Measurements from ENCODE around the gene CA10. TPM values are rescaled to one million over a fixed set of nuclear protein-coding genes. Genes with fewer than 3 reads are reported as not detected.

The CA10 gene
- total RNA-seq, 2 experiments from 2014 or later = not detected

DNA sequence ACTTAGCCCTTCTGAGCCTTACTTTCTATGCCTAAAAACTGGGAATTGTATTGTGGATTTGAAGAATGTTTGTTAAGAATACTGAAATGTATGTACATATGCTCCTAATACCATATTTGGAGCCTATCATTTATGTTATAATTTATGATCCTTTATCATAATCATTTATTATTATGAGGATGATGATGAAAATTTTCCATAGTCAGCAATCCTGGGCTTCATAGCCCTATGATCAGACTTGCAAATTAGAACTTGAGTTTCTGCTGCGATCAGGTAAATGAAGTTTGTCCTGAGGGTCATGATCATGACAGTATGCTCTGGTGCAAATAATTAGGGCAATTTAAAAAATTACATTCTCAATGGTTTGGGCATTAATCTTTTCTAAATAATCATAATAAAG lies 147.4 kb downstream of the CA10 start:
- no peaks in the 10 kb centered on the region for H3K9me3 ChIP-seq (ENCODE audit: control insufficient read depth in 1 of 2, insufficient read depth in 1 of 2, low read length in 2 of 2)
- intact Hi-C loops (cut with DNase I, micrococcal nuclease) = no loop called here
- H3K27ac ChIP-seq (ENCODE audit: low read depth in 1 of 2, low read length in 2 of 2) = no peak overlapping the region
- no peaks in the 10 kb centered on the region for H3K27me3 ChIP-seq (ENCODE audit: control insufficient read depth in 1 of 2, insufficient read depth in 2 of 2, low read length in 2 of 2)
- no peak for ATAC-seq (ENCODE audit: poor library complexity)
- H3K27ac Mint-ChIP-seq = no peak overlapping the region
- TF ChIP-seq, protein P1, sequence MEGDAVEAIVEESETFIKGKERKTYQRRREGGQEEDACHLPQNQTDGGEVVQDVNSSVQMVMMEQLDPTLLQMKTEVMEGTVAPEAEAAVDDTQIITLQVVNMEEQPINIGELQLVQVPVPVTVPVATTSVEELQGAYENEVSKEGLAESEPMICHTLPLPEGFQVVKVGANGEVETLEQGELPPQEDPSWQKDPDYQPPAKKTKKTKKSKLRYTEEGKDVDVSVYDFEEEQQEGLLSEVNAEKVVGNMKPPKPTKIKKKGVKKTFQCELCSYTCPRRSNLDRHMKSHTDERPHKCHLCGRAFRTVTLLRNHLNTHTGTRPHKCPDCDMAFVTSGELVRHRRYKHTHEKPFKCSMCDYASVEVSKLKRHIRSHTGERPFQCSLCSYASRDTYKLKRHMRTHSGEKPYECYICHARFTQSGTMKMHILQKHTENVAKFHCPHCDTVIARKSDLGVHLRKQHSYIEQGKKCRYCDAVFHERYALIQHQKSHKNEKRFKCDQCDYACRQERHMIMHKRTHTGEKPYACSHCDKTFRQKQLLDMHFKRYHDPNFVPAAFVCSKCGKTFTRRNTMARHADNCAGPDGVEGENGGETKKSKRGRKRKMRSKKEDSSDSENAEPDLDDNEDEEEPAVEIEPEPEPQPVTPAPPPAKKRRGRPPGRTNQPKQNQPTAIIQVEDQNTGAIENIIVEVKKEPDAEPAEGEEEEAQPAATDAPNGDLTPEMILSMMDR (IDR thresholded peaks at IDR 0.05) = no peak
- H3K4me1 ChIP-seq (ENCODE audit: insufficient read depth, low read length) = no peaks in the 10 kb centered on the region
- no peaks in the 10 kb centered on the region for H3K36me3 Mint-ChIP-seq (ENCODE audit: low read depth)
- H3K9me3 Mint-ChIP-seq = peaks cover 7% of the 10 kb centered on the region
- H3K4me3 ChIP-seq (ENCODE audit: low read length) = no peak overlapping the region
- no peaks in the 10 kb centered on the region for H3K27me3 Mint-ChIP-seq
- CTCF ChIA-PET = no interaction called here
- no peak for DNase-seq
- H3K4me3 Mint-ChIP-seq = no peak overlapping the region
- no peaks in the 10 kb centered on the region for H3K4me1 Mint-ChIP-seq (ENCODE audit: low read depth)
- POLR2A ChIA-PET = no interaction called here
- H3K36me3 ChIP-seq (ENCODE audit: insufficient read depth, low read length) = no peaks in the 10 kb centered on the region

GRCh38 chr17:51999654-52000053 lies 158.9 kb downstream of the CA10 start:
- Mint-ChIP-seq H3K27ac (no peak overlapping the region), H3K4me3 (no peak overlapping the region), H3K9me3 (no peaks in the 10 kb centered on the region), H3K36me3 (ENCODE audit: low read depth) (no peaks in the 10 kb centered on the region), H3K27me3 (no peaks in the 10 kb centered on the region), H3K4me1 (ENCODE audit: low read depth) (no peaks in the 10 kb centered on the region)
- CTCF ChIA-PET = no interaction called here
- Histone ChIP-seq H3K4me1 (ENCODE audit: insufficient read depth, low read length) (no peaks in the 10 kb centered on the region), H3K9me3 (ENCODE audit: control insufficient read depth in 1 of 2, insufficient read depth in 1 of 2, low read length in 2 of 2) (no peaks in the 10 kb centered on the region), H3K36me3 (ENCODE audit: insufficient read depth, low read length) (no peaks in the 10 kb centered on the region), H3K4me3 (ENCODE audit: low read length) (no peak overlapping the region), H3K27ac (ENCODE audit: low read depth in 1 of 2, low read length in 2 of 2) (no peak overlapping the region), H3K27me3 (ENCODE audit: control insufficient read depth in 1 of 2, insufficient read depth in 2 of 2, low read length in 2 of 2) (no peaks in the 10 kb centered on the region)
- ATAC-seq (ENCODE audit: poor library complexity) (no peak), DNase-seq (no peak)
- POLR2A ChIA-PET = no interaction called here
- intact Hi-C loops (cut with DNase I, micrococcal nuclease) = no loop called here
- TF ChIP-seq, protein P1 (IDR thresholded peaks at IDR 0.05) = no peak

GRCh38 chr17:51997723-51998122 lies 160.8 kb downstream of the CA10 start:
- no peak for DNase-seq
- Mint-ChIP-seq H3K36me3 (ENCODE audit: low read depth) (no peaks in the 10 kb centered on the region), H3K9me3 (no peaks in the 10 kb centered on the region), H3K27ac (no peak overlapping the region), H3K4me1 (ENCODE audit: low read depth) (no peaks in the 10 kb centered on the region), H3K27me3 (no peaks in the 10 kb centered on the region), H3K4me3 (no peak overlapping the region)
- no peak overlapping the region for H3K4me3 ChIP-seq (ENCODE audit: low read length)
- H3K4me1 ChIP-seq (ENCODE audit: insufficient read depth, low read length) = no peaks in the 10 kb centered on the region
- TF ChIP-seq, protein P1 (IDR thresholded peaks at IDR 0.05) = no peak
- no peak for ATAC-seq (ENCODE audit: poor library complexity)
- no peaks in the 10 kb centered on the region for H3K9me3 ChIP-seq (ENCODE audit: control insufficient read depth in 1 of 2, insufficient read depth in 1 of 2, low read length in 2 of 2)
- H3K36me3 ChIP-seq (ENCODE audit: insufficient read depth, low read length) = no peaks in the 10 kb centered on the region
- intact Hi-C loops (cut with DNase I, micrococcal nuclease) = no loop called here
- H3K27me3 ChIP-seq (ENCODE audit: control insufficient read depth in 1 of 2, insufficient read depth in 2 of 2, low read length in 2 of 2) = no peaks in the 10 kb centered on the region
- CTCF ChIA-PET = no interaction called here
- no peak overlapping the region for H3K27ac ChIP-seq (ENCODE audit: low read depth in 1 of 2, low read length in 2 of 2)
- POLR2A ChIA-PET = no interaction called here
